Common myeloid progenitor, CD34-positive (primary cell): ENCODE results near the gene SLC23A2.
"Not testable (repeated sequence)": the region's sequence is repeated elsewhere in the genome, so short reads cannot be mapped to it uniquely, and the experiment has no call there.

ENCODE experiments used
- CTCF ChIA-PET: fragments of 350-600 bp; sonication (Branson Sonifier 250); formaldehyde crosslinking; loops from one replicate; lab custom pipeline; 2021; ENCODE audit warnings: antibody characterized with exemption; lab: Charles Lee
- POLR2A ChIA-PET: fragments of 350-600 bp; sonication (Branson Sonifier 250); formaldehyde crosslinking; loops from one replicate; lab custom pipeline; 2021; ENCODE audit warnings: antibody characterized with exemption; lab: Charles Lee
- DNase-seq, 3 donors: peaks; one replicate each; pipeline versions ENCODE4 v3.0.0 to v3.0.0-alpha.2; 2013
- H3K27ac ChIP-seq, 2 experiments: 1 replicate in 1 of 2; 2 replicates in 1 of 2; pipeline ENCODE4 v1.7.0; 2013; ENCODE audit warnings: inconsistent platforms in 2 of 2, low read length in 2 of 2, mild to moderate bottlenecking in 2 of 2, low read depth in 1 of 2, moderate library complexity in 1 of 2; ENCODE audit not compliant: severe bottlenecking in 2 of 2, insufficient read depth in 1 of 2, poor library complexity in 1 of 2
- H3K27me3 ChIP-seq, 5 experiments: replicated peaks in 2 of 5; 1 replicate in 3 of 5; 2 replicates in 2 of 5; pipeline versions ENCODE4 v1.6.1 to v1.7.0; 2013; ENCODE audit warnings: low read length in 4 of 5, mild to moderate bottlenecking in 2 of 5, moderate library complexity in 2 of 5, inconsistent platforms in 1 of 5; ENCODE audit not compliant: insufficient read depth in 5 of 5, control insufficient read depth in 4 of 5
- H3K36me3 ChIP-seq, 4 experiments: 1 replicate in 2 of 4; 2 replicates in 2 of 4; pipeline versions ENCODE4 v1.6.1 to v1.7.0; 2013; ENCODE audit warnings: low read length in 3 of 4, control low read depth in 1 of 4, mild to moderate bottlenecking in 1 of 4; ENCODE audit not compliant: control insufficient read depth in 4 of 4, insufficient read depth in 4 of 4
- H3K4me1 ChIP-seq, 4 experiments: 1 replicate in 3 of 4; 2 replicates in 1 of 4; pipeline versions ENCODE4 v1.6.1 to v1.7.1; 2013; ENCODE audit warnings: low read length in 3 of 4, mild to moderate bottlenecking in 3 of 4, control low read depth in 1 of 4, inconsistent platforms in 1 of 4, moderate library complexity in 1 of 4; ENCODE audit not compliant: control insufficient read depth in 4 of 4, insufficient read depth in 4 of 4; ENCODE audit errors: control extremely low read depth in 1 of 4
- H3K4me3 ChIP-seq, 7 experiments: 1 replicate in 4 of 7; 2 replicates in 3 of 7; pipeline versions ENCODE4 v1.5.1 to v1.7.0; 2013; ENCODE audit warnings: mild to moderate bottlenecking in 7 of 7, low read length in 6 of 7, moderate library complexity in 6 of 7, inconsistent platforms in 2 of 7, low read depth in 2 of 7, control low read depth in 1 of 7; ENCODE audit not compliant: insufficient read depth in 4 of 7, control insufficient read depth in 1 of 7; ENCODE audit errors: extremely low read depth in 1 of 7
- H3K9me3 ChIP-seq, 5 experiments: 1 replicate in 4 of 5; 2 replicates in 1 of 5; pipeline versions ENCODE4 v1.6.1 to v1.7.1; 2013; ENCODE audit warnings: low read length in 4 of 5, mild to moderate bottlenecking in 2 of 5, inconsistent platforms in 1 of 5, low read depth in 1 of 5, moderate library complexity in 1 of 5; ENCODE audit not compliant: control insufficient read depth in 4 of 5, insufficient read depth in 2 of 5; ENCODE audit errors: control extremely low read depth in 1 of 5
- WGBS: methylation state at CpG from one replicate; pipeline ENCODE4 v1.1.5; 2013; ENCODE audit not compliant: insufficient coverage; 5-methylcytosine and 5-hydroxymethylcytosine counted together

The SLC23A2 gene

GRCh38 chr20:4985658-4986057 is 15.7 kb downstream of the SLC23A2 start:
- Histone ChIP-seq H3K27ac (no peak overlapping the region), H3K4me3 (no peak overlapping the region), H3K9me3 (no peaks in the 10 kb centered on the region), H3K27me3 (no peaks in the 10 kb centered on the region), H3K36me3 (no peaks in the 10 kb centered on the region), H3K4me1 (peaks cover 0 to 8% (median 6%) of the 10 kb centered on the region in 4 experiments)
- POLR2A ChIA-PET, result no interaction called here
- CTCF ChIA-PET, result no interaction called here
- WGBS, result no CpG with 5 or more reads among the region's 3 CpGs
- no peak for DNase-seq

DNA sequence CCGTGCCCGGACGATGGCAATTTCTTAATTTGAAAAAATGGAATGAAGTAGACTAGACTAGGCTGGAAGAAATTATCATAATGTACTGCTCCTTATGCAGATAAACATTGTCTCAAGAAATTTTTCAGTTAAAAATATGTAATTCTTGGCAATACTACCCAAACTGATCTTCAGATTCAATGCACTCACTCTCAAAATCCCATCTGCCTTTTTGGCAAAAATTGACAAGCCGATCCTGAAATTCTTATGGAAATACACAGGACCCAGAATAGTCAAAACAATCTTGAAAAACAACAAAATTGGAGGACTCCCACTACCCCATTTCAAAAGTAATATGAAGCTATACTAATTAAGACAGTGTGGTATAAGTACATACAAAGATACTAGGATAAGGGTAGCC is 19.0 kb downstream of the SLC23A2 start:
- ChIA-PET CTCF (no interaction called here), POLR2A (no interaction called here)
- no peak for DNase-seq
- Histone ChIP-seq H3K9me3 (no peaks in the 10 kb centered on the region), H3K27me3 (no peaks in the 10 kb centered on the region), H3K36me3 (no peaks in the 10 kb centered on the region), H3K4me3 (no peak overlapping the region), H3K4me1 (peaks cover 0 to 8% (median 1%) of the 10 kb centered on the region in 4 experiments), H3K27ac (no peak overlapping the region)
- WGBS, result no CpG with 5 or more reads among the region's 4 CpGs

- no peak for DNase-seq
- ChIA-PET POLR2A (no interaction called here), CTCF (interaction anchor here (1.2 to 1.8 kb wide), 2 partner anchors 20 to 221 kb away, joined by 4 to 7 read pairs; no protein-coding TSS in a partner anchor)
- H3K36me3 ChIP-seq, result no peaks in the 10 kb centered on the region
- no peak overlapping the region for H3K27ac ChIP-seq
- H3K4me3 ChIP-seq, result no peak overlapping the region
- H3K27me3 ChIP-seq, result no peaks in the 10 kb centered on the region
- WGBS, result no CpG with 5 or more reads among the region's 1 CpG
- no peaks in the 10 kb centered on the region for H3K9me3 ChIP-seq
- H3K4me1 ChIP-seq, result peaks cover 0 to 8% (median 1%) of the 10 kb centered on the region in 4 experiments
Observed at GRCh38 chr20:4979841-4980410, 21.4 kb downstream of the SLC23A2 start.

DNA sequence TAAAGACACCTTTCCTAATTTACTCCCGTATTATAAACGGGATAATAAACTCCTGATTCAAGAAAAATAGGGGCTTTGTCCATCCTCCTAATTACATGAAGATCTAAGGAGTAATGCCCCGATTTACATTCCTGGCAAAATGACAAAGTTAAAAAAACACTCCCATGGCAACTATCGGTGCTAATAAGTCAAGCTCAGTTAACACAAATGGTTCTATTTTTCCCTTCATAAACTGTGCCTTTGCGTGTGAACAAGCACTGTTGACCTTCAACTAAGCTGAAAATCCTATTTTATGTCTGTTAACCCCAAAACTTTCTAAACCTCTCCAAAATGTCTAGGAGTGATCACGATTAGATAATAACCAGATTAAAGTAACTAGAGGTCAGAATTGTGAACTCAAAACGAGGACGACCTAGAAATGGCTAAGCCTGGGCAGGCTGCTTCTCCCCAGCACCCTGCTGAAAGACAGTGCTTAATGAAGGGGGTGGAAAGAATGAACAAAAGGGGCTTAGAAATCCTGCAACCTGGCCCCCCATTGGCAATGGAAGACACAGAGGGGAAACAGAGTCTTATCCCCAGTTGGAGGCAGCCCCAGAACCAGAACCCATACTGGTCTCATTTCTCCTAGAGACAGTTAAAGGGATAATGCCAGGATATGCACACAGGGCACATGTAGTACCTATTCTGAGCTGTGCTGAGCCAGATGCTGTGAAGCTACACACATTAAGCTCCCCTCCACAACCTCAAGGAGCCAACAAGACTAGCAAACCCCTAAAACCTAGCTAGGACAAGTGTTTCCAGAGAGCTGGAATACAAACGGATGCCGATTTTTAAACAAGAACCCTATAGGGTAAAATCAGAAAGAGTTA is 23.0 kb downstream of the SLC23A2 start:
- Histone ChIP-seq H3K36me3 (no peaks in the 10 kb centered on the region), H3K4me3 (no peak overlapping the region), H3K9me3 (no peaks in the 10 kb centered on the region), H3K27me3 (no peaks in the 10 kb centered on the region), H3K27ac (no peak overlapping the region), H3K4me1 (peaks cover 0 to 18% (median 10%) of the 10 kb centered on the region in 4 experiments)
- ChIA-PET POLR2A (interaction anchor here (0.6 kb wide), 1 partner anchor 120 kb away, joined by 3 read pairs; no protein-coding TSS in a partner anchor), CTCF (interaction anchor here (0.7 to 1.1 kb wide), 2 partner anchors 16 to 31 kb away, joined by 3 read pairs; no protein-coding TSS in a partner anchor)
- 96% methylated on average over 6 of the region's 10 CpGs for WGBS
- DNase-seq, result no peak

DNA sequence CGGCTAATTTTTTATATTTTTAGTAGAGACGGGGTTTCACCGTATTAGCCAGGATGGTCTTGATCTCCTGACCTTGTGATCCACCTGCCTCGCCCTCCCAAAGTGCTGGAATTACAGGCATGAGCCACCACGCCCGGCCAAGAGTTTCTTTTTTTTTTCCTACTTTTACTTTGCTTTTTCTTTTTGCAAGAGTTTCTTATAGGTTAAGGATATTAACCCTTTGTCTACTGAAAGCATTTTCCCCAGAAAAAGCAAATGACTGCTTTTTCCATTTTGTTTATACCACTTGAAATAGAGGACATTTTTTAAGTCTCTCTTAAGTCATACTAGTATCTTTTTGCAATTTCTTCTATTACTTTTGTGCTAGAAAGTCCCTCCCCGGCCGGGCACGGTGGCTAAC is 25.3 kb downstream of the SLC23A2 start:
- WGBS, result 91% methylated on average over 7 of the region's 9 CpGs
- CTCF ChIA-PET, POLR2A ChIA-PET: not testable (repeated sequence)

GRCh38 chr20:4973330-4974097 is 27.8 kb downstream of the SLC23A2 start:
- 2% methylated on average over 11 of the region's 11 CpGs for WGBS
- POLR2A ChIA-PET, result no interaction called here
- DNase-seq, result peak; percentile 79 to 89 (median 88)
- no peaks in the 10 kb centered on the region for H3K27me3 ChIP-seq
- peaks cover 0 to 17% (median 15%) of the 10 kb centered on the region in 4 experiments for H3K4me1 ChIP-seq
- no peaks in the 10 kb centered on the region for H3K9me3 ChIP-seq
- H3K4me3 ChIP-seq, result peak overlapping the region in 5 of 7 experiments; percentile 46 to 67 (median 55)
- CTCF ChIA-PET, result interaction anchor here (0.9 to 1.6 kb wide), 4 partner anchors 14 to 120 kb away, joined by 3 to 4 read pairs (median 3); no protein-coding TSS in a partner anchor
- H3K27ac ChIP-seq, result peak overlapping the region; percentile 68 to 86
- H3K36me3 ChIP-seq, result peaks cover 3 to 20% (median 8%) of the 10 kb centered on the region in 4 experiments

More for the DNA sequence above, 25.3 kb downstream of the SLC23A2 start:
- not testable (repeated sequence) for H3K9me3 ChIP-seq, H3K4me3 ChIP-seq, H3K27ac ChIP-seq, DNase-seq, H3K36me3 ChIP-seq, H3K27me3 ChIP-seq
- H3K4me1 ChIP-seq, result peaks cover 0 to 18% (median 17%) of the 10 kb centered on the region in 4 experiments
